K562 (cell line): ENCODE results near the gene ATF5. TPM values are rescaled to one million over a fixed set of nuclear protein-coding genes. Genes with fewer than 3 reads are reported as not detected.

Experiments
- CEBPG ChIP-seq, 3 experiments: fragments of 200-800 bp in 1 of 3; sonication (Bioruptor generic) in 1 of 3; sonication (generic) in 1 of 3; formaldehyde crosslinking in 1 of 3; IDR thresholded peaks in 2 of 3; conservative IDR thresholded peaks in 1 of 3; 2 replicates each; pipeline versions ENCODE4 v1.6.1 to v1.8.0; 2016 to 2022; ENCODE audit warnings: missing compliant biosample characterization in 2 of 3, missing genetic modification characterization in 2 of 3, mild to moderate bottlenecking in 1 of 3, missing genetic modification reagents in 1 of 3
- EP400 ChIP-seq: fragments of 450-650 bp; IDR thresholded peaks from 2 replicates; pipeline ENCODE4 v1.6.1; 2017; ENCODE audit warnings: antibody characterized with exemption, mild to moderate bottlenecking, moderate library complexity
- GABPB1 ChIP-seq: sonication (generic); formaldehyde crosslinking; IDR thresholded peaks from 2 replicates; pipeline ENCODE4 v1.8.0; 2022; ENCODE audit warnings: mild to moderate bottlenecking, missing genetic modification reagents
- KLF13 ChIP-seq: fragments of 450-650 bp; IDR thresholded peaks from 2 replicates; pipeline ENCODE4 v1.6.1; 2016; ENCODE audit warnings: missing genetic modification characterization, low read depth, mild to moderate bottlenecking, missing compliant biosample characterization, moderate library complexity, borderline replicate concordance
- MAZ ChIP-seq, 2 experiments: fragments of 450-650 bp in 1 of 2; sonication (generic) in 1 of 2; formaldehyde crosslinking; IDR thresholded peaks in 1 of 2; conservative IDR thresholded peaks in 1 of 2; 2 replicates each; pipeline versions ENCODE4 v1.4.0 to v1.5.0; 2020; ENCODE audit warnings: mild to moderate bottlenecking in 1 of 2, missing genetic modification reagents in 1 of 2
- SAP30 ChIP-seq: fragments of 200-600 bp; sonication (generic); IDR thresholded peaks from 2 replicates; pipeline ENCODE4 v1.6.1; 2012; ENCODE audit warnings: borderline replicate concordance, low read depth, mild to moderate bottlenecking, moderate library complexity, low read length, control low read depth, inconsistent platforms; ENCODE audit not compliant: insufficient read depth, poor library complexity, severe bottlenecking
- SIN3A ChIP-seq, 2 experiments: fragments of 150-350 bp in 1 of 2; IDR thresholded peaks; 2 replicates each; pipeline ENCODE4 v1.6.1; 2011 to 2016; ENCODE audit warnings: borderline replicate concordance in 2 of 2, low read depth in 2 of 2, low read length in 2 of 2, mild to moderate bottlenecking in 2 of 2, moderate library complexity in 2 of 2; ENCODE audit not compliant: control insufficient read depth in 1 of 2
- TAF7 ChIP-seq: fragments of 450-650 bp; IDR thresholded peaks from 2 replicates; pipeline ENCODE4 v1.6.1; 2016; ENCODE audit warnings: missing genetic modification characterization, missing compliant biosample characterization
- TCF3 ChIP-seq: sonication (generic); formaldehyde crosslinking; IDR thresholded peaks from 2 replicates; pipeline ENCODE4 v1.4.0; 2020; ENCODE audit warnings: mild to moderate bottlenecking, missing genetic modification reagents
- TFAP4 ChIP-seq: sonication (generic); formaldehyde crosslinking; IDR thresholded peaks from 2 replicates; pipeline ENCODE4 v1.8.0; 2022; ENCODE audit warnings: missing genetic modification reagents, mild to moderate bottlenecking, moderate library complexity, borderline replicate concordance
- YY1 ChIP-seq, 3 experiments: IDR thresholded peaks; 2 replicates each; pipeline ENCODE4 v1.6.1; 2011; ENCODE audit warnings: low read length in 2 of 3, mild to moderate bottlenecking in 2 of 3, moderate library complexity in 2 of 3, borderline replicate concordance in 1 of 3, control low read depth in 1 of 3, low read depth in 1 of 3; ENCODE audit not compliant: insufficient read depth in 3 of 3, insufficient replicate concordance in 2 of 3, control insufficient read depth in 1 of 3, insufficient read length in 1 of 3; ENCODE audit errors: extremely low read depth in 1 of 3
- ZFX ChIP-seq: sonication (generic); formaldehyde crosslinking; IDR thresholded peaks from 2 replicates; pipeline ENCODE4 v1.8.0; 2022; ENCODE audit warnings: mild to moderate bottlenecking, missing genetic modification reagents, moderate library complexity
- ZNF232 ChIP-seq: sonication (generic); formaldehyde crosslinking; IDR thresholded peaks from 2 replicates; pipeline ENCODE4 v1.8.0; 2022; ENCODE audit warnings: mild to moderate bottlenecking, missing genetic modification reagents
- ZNF282 ChIP-seq: sonication (generic); formaldehyde crosslinking; IDR thresholded peaks from 2 replicates; pipeline ENCODE4 v1.8.1; 2023; ENCODE audit warnings: missing genetic modification reagents
- ZNF431 ChIP-seq: sonication (generic); formaldehyde crosslinking; IDR thresholded peaks from 2 replicates; pipeline ENCODE4 v1.8.0; 2022; ENCODE audit warnings: mild to moderate bottlenecking, missing genetic modification reagents
- polyA plus RNA-seq, 8 experiments: library from polyadenylated mRNA; depleted of rRNA in 4 of 8; stranded (reverse) in 5 of 8; unstranded in 3 of 8; fragments of >200 nt; fragmentation: Nextera tagmentation in 2 of 8; fragmentation: Illumina TruSeq in 1 of 8; extraction: Ambion mirVana in 2 of 8; extraction: Trizol in 1 of 8; gene quantifications; 2 replicates each; pipeline versions ENCODE4 v1.2.1 to v1.2.3, GENCODE V29; 2011 to 2014; ENCODE audit warnings: inconsistent platforms in 1 of 8, missing spikeins in 1 of 8
- total RNA-seq, 7 experiments: library from RNA; depleted of rRNA in 6 of 7; stranded (reverse); fragments of >200 nt in 6 of 7; fragmentation: Illumina TruSeq in 2 of 7; extraction: Trizol in 2 of 7; gene quantifications; 2 replicates each; pipeline versions ENCODE4 v1.2.1 to v1.2.3, GENCODE V29; 2011 to 2021; ENCODE audit warnings: low replicate concordance in 1 of 7
- TF ChIP-seq, protein P1 (sequence below): sonication (generic); formaldehyde crosslinking; IDR thresholded peaks from 2 replicates; pipeline ENCODE4 v1.8.1; 2022; ENCODE audit warnings: missing genetic modification reagents

Gene ATF5
- total and polyA plus RNA-seq, 9 of the 15 experiments (the other 6 are each of a cell fraction or from before 2014, with no cell fraction given): 3.0 to 57.6 (median 11.1) TPM

- TF ChIP-seq ZNF282 (CRISPR knock-in tag) (peak; percentile 7; the same call in 1 of the 2 replicates), SIN3A (IDR thresholded peaks at IDR 0.05; ENCODE audit: borderline replicate concordance in 2 of 2, control insufficient read depth in 1 of 2, low read depth in 2 of 2, low read length in 2 of 2) (peak in 1 of 2 experiments; percentile 15; a peak in 2 of 4 replicates), EP400 (peak; percentile 75; the same call in 1 of the 2 replicates), YY1 (IDR thresholded peaks at IDR 0.05; ENCODE audit: borderline replicate concordance in 1 of 3, control insufficient read depth in 1 of 3, extremely low read depth in 1 of 3, insufficient read depth in 3 of 3, insufficient read length in 1 of 3, insufficient replicate concordance in 2 of 3, low read depth in 1 of 3, low read length in 2 of 3) (no peak), TCF3 (CRISPR knock-in tag) (0 out of 2 replicates have a peak, but pooled peaks have one; percentile 2), ZNF431 (CRISPR knock-in tag) (peak; percentile 61; the same call in 1 of the 2 replicates), TFAP4 (peak; percentile 92), TAF7 (tag) (peak; percentile 16; the same call in 1 of the 2 replicates), SAP30 (peak; percentile 90), KLF13 (tag) (0 out of 2 replicates have a peak, but pooled peaks have one; percentile 26), GABPB1 (CRISPR knock-in tag) (peak; percentile 80), ZFX (CRISPR knock-in tag) (0 out of 2 replicates have a peak, but pooled peaks have one; percentile 60), CEBPG (CRISPR knock-in tag; IDR thresholded peaks at IDR 0.05) (no peak; the same call in 1 of the 2 replicates), CEBPG (tag; conservative IDR thresholded peaks at IDR 0.05 in 1 of 2, IDR thresholded peaks at IDR 0.05 in 1 of 2) (no peak), ZNF232 (CRISPR knock-in tag) (0 out of 2 replicates have a peak, but pooled peaks have one; percentile 15), MAZ (CRISPR knock-in tag; conservative IDR thresholded peaks at IDR 0.05 in 1 of 2, IDR thresholded peaks at IDR 0.05 in 1 of 2) (peak; percentile 58 to 66; a peak in 2 of 4 replicates)
- TF ChIP-seq, protein P1, sequence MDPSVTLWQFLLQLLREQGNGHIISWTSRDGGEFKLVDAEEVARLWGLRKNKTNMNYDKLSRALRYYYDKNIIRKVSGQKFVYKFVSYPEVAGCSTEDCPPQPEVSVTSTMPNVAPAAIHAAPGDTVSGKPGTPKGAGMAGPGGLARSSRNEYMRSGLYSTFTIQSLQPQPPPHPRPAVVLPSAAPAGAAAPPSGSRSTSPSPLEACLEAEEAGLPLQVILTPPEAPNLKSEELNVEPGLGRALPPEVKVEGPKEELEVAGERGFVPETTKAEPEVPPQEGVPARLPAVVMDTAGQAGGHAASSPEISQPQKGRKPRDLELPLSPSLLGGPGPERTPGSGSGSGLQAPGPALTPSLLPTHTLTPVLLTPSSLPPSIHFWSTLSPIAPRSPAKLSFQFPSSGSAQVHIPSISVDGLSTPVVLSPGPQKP (CRISPR knock-in tag): 0 out of 2 replicates have a peak, but pooled peaks have one; percentile 28
Measured at GRCh38 chr19:49890349-49891311, 38.4 kb upstream of the ATF5 start (continued).
